HG03558 (cell line): ENCODE data around the gene CTIF.

Source experiments
- ATAC-seq: cut with Tn5 transposase; IDR thresholded peaks from one replicate; pipeline ENCODE4 v1.9.1; 2021; ENCODE audit warnings: moderate number of reproducible peaks; ENCODE audit not compliant: unreplicated experiment; ENCODE audit errors: extremely low read depth

The CTIF gene

DNA sequence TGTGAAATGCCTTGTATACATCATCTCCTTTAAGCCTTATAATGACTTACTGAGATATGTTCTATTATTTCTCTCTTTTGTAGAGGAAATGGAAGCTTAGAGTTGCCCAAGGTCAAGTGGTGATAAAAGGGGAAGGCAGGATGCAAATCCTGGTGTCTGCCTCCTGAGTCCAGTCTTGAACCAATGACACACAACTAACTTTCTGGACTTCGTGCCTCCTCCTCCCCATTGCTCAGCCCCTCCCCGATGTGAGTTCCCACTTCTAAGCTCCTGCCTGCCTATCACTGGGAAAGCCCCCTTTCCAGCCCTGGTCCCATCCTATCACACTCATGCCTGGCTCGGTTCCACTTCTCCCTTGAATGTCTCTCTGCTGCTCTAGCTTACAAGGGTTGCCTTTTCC lies 6.9 kb upstream of the CTIF start:
- no peak for ATAC-seq

DNA sequence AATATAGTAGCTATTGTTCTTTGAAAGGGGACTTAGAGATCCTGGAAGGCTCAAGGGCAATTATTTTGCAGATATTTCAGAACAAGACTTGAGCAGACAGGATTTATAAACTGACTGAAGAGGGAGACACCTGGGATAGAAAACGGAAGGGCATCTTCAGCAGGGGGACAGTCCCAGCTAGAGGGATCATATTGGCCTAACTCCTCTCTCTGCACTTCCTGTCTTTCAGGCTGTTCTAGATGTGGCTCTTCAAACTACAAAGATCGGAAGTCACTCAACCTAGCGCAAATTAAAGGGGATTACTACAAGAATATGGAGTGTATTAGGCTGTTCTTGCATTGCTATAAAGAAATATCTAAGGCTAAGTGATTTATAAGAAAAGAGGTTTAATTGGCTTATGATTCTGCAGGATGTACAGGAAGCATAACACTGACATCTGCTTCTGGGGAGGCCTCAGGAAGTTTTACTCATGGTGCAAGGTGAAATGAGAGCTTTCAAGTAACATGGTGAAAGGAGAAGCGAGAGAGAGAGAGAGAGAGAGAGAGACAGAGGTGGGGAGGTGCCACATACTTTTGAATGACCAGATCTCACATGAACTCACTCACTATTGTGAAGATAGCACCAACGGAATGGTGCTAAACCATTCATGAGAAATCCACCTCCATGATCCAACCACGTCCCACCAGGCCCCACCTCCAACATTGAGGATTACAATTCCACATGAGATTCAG lies 5.3 kb upstream of the CTIF start:
- no peak for ATAC-seq

DNA sequence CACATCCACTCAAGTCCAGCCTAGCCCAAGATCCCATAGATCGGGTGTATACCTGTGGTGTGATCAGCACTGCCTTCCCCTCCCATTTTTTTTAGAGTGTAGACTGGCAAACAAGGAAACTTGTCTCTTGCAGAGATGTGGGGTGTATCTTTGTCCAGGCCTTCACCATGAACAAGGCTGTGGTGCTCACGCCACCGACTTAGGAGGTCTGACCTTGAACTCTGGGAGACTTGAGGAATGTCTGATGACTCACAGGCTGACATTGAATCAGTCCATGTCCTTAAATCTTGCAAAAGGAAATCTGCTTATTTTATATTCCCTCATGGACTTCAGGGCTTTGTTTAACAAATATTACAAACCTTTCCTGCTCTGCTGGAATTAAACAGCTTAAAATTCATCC lies 4.5 kb upstream of the CTIF start:
- no peak for ATAC-seq

DNA sequence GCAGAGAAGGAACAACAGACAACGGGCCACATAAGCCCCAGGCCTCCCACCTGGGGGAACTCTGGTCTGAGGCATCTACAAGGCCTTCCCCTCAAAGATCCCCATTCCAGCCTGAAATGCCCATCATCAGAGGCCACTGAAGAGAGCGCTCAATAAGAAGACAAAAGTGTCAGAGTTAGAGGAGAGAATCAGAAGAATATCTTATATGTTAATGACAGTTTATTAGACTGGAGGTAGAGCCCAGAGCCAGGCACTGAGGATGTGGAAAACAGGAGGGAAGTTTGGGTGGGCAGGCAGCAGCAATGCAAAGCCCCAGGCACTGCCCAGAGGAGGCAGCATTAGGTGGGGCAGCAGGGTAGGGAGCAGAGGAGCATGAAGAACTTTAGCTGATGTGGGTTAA lies 2.9 kb upstream of the CTIF start:
- ATAC-seq = no peak

DNA sequence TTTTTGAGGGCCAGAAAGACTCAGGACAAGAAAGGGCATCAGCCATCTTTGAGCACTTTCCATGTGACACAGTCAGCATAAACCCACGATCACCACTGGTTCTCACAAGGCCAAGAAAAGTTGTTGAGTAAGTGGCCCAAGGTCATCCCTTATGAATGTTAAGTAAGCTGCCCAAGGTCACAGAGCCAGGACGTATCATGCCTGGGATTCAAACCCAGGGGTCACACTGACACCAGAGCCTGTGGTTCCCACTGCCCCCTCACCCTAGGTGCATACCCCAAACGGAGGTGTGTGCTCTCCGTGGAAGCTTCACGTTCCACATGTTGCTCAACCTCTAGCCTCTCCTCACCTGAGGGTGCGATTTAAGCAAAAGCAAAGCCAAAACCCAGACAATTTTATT lies 2.3 kb upstream of the CTIF start:
- no peak for ATAC-seq

DNA sequence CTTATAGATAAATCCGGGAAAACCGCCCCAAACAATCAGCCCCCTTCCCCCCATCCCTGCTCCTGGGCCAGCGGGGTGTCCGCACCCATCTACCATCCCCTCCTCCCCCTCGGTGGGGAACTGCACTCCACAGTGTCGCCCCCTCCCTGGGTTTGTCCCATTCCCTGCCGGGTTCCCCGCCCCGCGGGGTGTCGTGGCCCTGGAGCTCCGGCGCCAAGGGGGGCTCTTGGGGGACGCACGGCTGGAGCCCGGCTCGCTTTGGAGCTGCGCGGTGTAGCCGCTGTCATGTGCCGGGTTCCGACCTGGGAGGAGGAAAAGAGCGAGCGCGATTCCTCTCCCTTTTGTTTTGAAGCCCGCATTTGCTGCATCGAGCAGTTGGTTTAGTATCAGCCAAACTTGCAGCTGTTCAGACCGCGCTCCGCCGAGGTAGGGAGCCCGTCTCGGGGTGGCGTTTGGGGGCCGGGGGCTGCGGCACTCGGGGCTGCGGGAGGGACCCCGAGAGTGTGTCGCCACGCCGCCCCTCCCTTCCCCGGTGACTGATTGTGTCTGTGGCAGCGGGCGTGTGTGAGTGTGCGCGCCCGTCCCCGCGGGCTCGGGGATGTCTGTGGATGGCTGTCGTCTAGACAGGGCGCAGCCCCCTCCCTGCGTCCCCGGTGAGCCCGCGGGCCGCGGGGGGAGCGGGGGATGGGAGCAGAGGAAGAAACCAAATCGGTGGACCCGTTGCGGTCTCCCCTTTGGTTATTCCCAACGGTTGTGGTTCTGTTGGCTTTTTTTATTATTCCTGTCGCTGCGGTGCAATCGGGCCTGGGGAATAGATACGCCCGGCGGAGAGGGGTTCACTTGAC lies 797 bp downstream of the CTIF start:
- no peak for ATAC-seq

DNA sequence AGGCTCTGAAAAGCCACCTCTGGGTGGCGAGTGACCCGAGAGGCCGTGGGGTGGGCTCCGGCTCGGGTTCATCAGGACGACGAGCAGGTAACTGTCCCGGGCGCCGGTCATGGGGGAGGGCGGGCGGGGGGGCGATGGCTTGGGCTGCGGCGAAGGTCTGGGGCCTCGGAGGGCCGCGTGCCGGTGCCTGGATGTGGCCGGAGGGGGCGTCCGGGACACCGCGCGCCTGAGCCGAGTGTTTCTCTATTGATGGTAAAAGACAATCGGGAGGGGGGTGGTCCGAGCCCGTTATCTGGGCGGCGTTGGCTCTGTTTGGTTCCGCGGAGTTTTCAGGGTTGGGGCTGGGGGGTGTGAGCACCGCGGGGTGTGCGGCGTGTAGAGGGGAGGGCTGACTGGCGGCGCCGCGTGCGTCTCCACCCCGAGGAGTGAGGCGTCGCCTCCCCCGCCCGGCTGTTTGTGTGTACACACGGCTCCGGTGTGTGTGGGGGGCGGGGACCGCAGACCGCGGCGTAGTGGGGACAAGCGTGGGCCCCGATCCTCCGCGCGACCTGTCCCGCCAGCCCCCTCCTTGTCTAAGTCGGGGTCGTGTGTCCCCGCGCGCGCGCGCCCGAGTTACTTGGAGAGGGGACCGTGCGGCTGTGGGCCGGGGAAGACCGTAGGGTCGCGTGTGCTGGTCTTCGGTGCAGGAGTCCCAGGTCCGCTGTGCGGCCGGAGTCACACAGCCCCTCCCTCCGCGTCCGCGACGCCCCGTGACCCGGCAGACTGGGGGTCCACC lies 1.6 kb downstream of the CTIF start:
- no peak for ATAC-seq

DNA sequence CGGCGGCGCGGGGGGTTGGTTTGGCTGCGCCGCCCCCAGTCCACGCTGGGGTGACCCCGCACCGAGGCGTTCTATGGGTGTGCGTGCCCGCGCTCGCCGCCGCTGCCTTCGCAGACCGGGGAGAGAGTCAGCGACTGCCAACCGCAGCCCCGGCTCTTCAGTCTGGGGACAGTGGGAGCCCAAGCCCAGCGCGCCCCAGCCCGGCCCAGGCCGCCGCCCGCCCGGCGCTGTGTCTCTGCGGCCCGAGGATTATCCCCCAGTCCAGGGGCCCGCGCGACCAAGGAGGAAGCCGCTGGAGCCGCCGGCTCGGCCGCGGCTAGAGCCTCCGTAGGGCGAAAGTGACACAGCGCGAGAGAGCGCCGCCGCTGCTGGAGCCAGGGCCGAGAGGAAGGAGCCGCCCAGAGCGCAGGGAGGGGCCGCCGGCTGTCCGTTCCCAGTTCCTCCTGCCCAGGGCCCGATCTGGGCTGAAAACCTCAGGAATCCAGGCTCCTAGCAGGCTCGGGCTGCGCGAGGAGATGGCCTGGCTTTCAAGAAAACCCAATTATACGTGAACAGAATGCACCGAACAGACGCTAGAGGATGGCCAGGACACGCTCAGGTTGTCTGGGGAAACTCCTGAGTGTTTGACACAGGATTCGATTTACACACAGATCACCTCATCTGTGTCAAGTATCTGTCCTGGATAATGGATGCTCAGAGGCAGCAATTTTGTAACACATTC lies 2.4 kb downstream of the CTIF start:
- no peak for ATAC-seq

DNA sequence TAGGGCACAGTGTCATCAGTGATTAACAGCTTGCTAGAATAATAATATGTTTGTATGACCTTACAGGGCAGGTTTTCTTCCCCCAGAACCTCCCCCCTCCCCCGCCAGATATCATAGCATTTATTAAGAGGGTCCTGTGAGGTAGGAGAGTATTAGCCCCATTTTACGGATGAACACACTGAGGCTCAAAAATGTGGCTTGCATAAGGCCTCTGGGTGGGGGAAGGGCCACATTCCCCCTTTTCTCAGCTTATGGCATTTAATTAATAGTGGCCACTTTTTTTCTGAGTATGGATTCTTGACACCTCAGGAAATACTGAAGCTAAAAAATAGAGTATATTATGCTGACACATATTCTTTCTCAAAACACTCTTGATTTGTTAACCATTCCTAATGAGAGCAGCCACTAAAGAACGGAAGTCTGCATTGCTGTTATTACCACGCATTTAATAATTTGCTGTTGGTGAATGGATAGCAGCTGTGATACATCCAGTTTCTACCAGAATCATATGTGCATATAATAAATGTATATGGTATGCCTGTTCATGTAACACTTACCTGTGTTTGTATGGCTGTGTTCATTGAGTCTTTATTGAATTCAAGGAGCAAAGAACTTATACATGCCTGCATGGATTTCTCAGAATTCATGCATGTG lies 3.0 kb downstream of the CTIF start:
- ATAC-seq = no peak

DNA sequence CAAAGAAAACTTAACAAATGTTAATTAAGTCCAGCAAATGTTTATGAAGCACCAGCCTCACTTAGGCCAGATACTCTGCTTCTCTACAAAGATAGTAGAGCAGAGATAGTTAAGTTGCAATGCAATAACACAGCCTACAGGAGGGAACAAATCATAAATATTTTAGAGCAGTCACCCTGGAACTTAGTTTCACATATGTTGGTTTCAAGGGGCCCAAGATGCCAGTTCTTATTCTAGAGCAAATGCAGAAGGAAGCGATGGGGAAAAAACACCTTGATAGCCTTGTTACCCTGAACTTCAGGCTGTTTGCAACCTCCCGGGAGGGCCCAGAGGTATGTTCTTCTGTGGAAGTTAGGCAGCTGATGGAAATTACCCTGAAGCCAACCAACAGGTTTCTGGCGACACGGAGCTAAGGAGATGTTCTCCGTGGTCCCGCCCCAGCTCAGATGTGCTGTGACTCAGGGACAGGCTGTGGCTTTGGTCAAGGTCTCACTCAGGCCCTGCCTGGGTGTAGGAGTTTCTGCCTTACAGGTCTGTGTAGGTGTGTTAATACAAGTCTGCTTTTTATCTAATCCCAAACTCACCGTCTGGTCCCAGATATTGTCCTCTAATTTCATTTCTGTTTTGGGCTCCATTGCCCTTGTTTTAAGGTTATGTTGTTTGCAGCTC lies 3.8 kb downstream of the CTIF start:
- ATAC-seq = no peak

DNA sequence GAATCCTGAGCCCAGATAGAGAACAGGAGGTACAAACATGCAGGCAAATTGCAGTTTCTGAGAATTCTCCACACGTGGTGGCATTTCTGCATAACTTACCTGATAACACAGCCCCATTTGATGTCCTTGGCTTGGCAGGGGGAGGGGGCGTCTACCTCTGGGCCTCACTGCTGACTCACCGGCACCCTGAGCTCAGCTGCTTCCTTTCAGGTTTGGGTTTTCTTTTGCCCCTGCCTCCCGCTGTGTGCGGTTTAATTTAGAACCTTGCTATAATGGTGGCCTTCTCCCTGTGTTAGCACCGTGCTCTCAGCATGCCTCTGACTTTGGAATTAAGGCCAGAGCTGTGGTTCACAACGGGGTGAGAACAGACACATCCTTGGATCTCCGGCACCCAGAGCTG lies 4.4 kb downstream of the CTIF start:
- no peak for ATAC-seq

DNA sequence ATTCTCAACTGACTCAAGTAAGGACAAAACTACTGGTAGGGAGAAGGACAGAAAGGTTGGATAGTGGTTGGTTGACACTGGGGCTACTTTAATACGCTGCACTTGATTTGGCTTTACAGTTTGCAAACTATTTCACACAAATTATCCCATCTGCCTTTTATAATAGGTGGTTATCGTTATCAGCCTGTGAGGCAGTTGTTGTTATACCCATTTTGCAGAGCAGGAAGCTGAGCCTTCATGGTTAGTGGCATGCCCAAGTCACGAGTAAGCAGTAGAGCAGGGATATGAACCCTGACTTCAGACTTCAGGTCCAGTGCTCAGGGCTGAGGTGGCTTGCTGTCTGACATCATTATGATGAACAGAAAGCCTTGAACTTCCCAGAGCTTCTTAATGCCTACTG lies 5.3 kb downstream of the CTIF start:
- ATAC-seq = no peak

DNA sequence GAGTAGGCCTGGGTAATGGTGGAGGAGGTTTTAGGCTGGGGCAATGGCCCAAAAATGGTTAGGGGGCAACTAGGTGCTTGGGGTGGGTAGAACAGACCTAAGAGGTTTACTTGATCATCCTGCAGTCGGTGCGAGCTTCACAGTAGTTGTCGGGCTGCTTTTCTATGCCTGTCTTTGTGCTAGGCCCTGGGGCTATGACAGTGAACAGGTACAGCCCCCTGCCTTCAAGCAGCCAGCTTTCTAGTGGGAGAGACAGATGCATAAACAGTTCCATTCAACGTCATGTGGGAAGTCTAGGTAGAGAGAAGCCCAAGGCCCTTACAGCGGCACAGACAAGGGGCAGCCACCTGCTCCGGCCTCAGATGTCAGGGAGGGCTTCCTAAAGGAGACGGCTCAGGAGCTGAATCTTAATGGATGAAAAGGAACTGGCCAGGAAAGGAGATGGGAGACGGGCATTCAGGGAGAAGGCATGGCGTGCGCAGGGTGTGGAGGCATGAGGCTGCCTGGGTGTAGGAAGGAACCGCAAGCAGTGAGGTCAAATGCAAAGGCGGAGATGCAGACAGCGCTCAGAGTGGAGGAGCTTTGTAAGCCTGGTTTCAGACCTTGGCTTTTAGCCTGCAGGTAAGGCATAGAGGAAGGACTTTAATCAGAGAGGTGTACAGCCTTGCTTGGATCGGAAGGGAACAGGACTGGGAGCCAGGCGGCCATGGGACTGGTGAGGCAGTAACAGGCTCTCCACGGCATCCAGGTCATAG lies 6.0 kb downstream of the CTIF start:
- ATAC-seq = no peak

DNA sequence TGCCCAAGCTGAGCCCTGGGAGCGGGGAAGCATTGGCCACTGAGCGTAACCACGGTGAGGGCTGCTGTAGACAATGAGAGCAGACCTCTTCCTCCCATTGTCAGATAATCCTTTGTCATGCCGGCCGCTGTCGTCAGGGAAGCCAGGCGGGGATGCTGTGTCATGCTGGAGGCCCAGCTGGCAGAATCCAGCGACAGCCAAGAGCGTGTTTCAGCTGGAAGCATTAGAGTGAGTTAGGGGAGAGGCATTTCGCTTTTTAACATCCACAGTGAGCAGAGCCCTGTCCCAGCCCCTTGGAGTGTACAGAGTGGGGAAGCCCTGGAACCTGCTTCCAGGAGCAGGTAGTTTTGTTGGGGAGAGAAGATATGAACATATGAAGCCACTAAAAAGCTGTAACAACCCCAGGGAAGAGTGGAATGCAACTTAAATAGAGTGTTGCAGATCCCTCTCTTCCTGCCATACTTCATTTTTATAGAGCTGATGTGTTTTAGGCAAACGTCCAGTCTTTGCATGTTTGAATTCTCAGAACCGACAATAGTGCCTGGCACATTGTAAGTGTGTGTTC lies 7.0 kb downstream of the CTIF start:
- ATAC-seq = no peak

DNA sequence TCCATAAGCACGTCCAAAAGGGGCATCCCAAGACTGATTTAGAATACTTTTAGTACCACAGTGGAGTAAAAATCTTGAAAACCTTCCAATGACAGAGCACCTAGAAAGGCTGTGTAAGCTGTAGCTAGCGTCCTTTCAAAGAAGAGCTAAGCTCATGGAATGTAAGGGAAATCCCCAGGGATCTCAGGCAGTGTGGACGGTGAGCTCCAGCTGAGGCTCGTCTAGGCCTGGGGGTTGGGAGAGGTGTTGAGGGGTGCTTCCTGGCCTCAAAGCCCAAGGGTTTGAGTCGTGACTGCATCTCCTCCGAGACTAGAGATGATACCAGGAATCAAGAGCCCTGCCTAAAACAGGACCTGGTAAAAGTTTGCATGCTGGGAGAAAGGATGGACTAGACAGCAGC lies 7.6 kb downstream of the CTIF start:
- no peak for ATAC-seq

DNA sequence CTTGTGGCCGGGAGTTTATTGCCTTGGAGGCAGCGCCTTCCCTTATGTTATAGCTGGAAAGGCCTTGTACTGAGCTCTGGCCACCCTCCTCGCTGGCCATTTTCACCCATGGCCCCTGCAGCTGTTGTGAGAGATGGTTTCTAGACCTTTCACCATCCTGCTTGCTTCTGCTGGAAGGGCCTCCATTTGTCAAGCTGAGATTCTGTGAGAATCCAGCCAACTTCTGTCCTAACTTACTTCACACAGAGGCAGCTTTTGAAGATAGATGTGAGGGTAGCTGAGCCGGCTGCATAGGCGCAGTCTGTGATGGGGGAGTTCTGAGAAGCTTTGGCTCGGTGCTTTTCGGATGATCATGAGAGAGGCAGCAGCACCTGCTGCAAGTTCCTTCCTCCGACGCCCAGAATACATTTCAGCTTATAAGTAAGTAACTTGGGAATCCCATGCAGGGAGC lies 8.7 kb downstream of the CTIF start:
- no peak for ATAC-seq

DNA sequence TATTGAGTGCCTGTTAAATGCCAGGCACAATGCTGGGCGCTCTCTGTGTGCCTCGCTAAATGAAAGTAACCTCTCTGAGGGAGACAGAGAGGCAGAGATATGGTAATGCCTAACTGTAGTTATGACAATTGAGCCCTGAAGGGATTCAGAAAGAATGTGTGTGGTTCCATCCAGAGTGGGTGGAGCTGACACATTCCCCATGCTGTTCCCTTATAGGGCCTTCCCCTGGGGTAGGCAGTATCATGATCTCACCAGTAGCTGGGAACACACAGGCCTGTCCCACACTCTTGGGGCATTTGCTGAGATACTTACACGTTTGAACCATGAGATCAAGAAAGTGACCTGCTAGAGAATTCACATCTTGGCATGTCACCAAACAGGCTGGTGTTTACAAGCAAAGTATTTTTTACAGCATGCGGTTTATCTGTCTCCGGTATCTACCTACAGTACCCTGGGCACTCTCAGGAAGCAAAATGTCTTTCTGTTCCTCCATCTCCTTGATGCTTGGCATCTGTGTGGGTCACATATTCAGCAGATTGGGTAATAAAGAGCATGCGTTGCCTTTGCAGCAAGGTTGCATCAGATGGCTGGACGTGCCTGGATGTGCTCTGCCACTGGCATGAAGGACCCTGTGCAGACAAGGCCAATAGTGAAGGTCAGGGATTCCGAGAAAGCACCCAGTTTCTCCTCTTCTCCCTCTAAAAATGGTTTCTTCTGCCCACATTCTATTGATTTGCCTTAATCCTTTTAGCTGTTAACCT lies 9.4 kb downstream of the CTIF start:
- ATAC-seq = no peak

DNA sequence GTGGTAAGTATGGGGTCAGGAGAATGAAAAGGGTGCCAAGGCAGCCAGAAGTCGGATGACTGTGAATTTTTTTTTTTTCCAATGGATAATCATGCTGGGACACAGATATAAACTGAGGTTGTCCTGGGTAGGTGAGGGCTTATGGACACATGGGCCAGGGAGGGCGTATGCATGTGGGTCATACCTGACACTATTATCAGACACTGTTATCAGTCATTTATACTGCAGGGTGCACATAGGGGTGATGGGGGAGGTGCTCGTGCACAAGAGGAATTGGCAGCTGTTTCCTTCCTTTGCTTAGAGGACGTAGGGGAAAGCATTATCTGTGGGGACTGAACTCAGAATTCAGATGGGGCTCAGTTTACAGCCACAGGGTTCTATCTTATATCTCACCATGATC lies 10.1 kb downstream of the CTIF start:
- ATAC-seq = no peak
